ENCODE data around the gene PRLR.

Gene PRLR

GRCh38 chr5:35067985-35068384, 162.3 kb downstream of the PRLR start:
- H3K56ac ChIP-seq (ENCODE audit: low read length), result no peak overlapping the region
- no peak overlapping the region for H2BK5ac ChIP-seq (ENCODE audit: low read length)
- no peak overlapping the region for H3K18ac ChIP-seq (ENCODE audit: low read length)
- no peak for DNase-seq
- no peak overlapping the region for H3K4me3 ChIP-seq (ENCODE audit: low read length)
- H3K36me3 ChIP-seq (ENCODE audit: control insufficient read depth, insufficient read depth, low read length), result no peaks in the 10 kb centered on the region
- no CpG with 5 or more reads among the region's 2 CpGs for WGBS (ENCODE audit: extremely low coverage, insufficient coverage, low lambda C conversion rate)
- H3K4ac ChIP-seq (ENCODE audit: low read depth, low read length), result no peak overlapping the region
- no peak overlapping the region for H2BK120ac ChIP-seq (ENCODE audit: low read depth, low read length)
- H3K27ac ChIP-seq (ENCODE audit: low read depth, low read length), result no peak overlapping the region
- no peak overlapping the region for H4K8ac ChIP-seq (ENCODE audit: low read depth, low read length)
- no peaks in the 10 kb centered on the region for H3K27me3 ChIP-seq (ENCODE audit: insufficient read depth, low read length, poor library complexity)
- H3K23ac ChIP-seq (ENCODE audit: low read length), result no peak overlapping the region
- no peak overlapping the region for H2AK5ac ChIP-seq (ENCODE audit: low read length)
- H3K79me2 ChIP-seq (ENCODE audit: control insufficient read depth, insufficient read depth, low read length), result no peaks in the 10 kb centered on the region
- no peak overlapping the region for H3K4me2 ChIP-seq (ENCODE audit: low read length)
- no peak overlapping the region for H3K9ac ChIP-seq (ENCODE audit: low read length)
- no peaks in the 10 kb centered on the region for H3K4me1 ChIP-seq (ENCODE audit: control insufficient read depth, low read depth, low read length)
- no peak overlapping the region for H2BK15ac ChIP-seq (replicated peaks; ENCODE audit: low read depth)
- no peaks in the 10 kb centered on the region for H3K79me1 ChIP-seq (ENCODE audit: low read length)
- no peak overlapping the region for H4K5ac ChIP-seq (ENCODE audit: low read length)

- DNase-seq, result no peak
- Histone ChIP-seq H3K18ac (ENCODE audit: low read length) (no peak overlapping the region), H2AK5ac (ENCODE audit: low read length) (no peak overlapping the region)
Measured at GRCh38 chr5:35066260-35066795, 164.0 kb downstream of the PRLR start.

GRCh38 chr5:35063414-35063813, 166.9 kb downstream of the PRLR start:
- Histone ChIP-seq H2AK5ac (ENCODE audit: low read length) (no peak overlapping the region), H2BK15ac (replicated peaks; ENCODE audit: low read depth) (no peak overlapping the region), H4K5ac (ENCODE audit: low read length) (no peak overlapping the region), H3K56ac (ENCODE audit: low read length) (no peak overlapping the region), H3K27me3 (ENCODE audit: insufficient read depth, low read length, poor library complexity) (no peaks in the 10 kb centered on the region), H3K79me1 (ENCODE audit: low read length) (no peaks in the 10 kb centered on the region), H3K79me2 (ENCODE audit: control insufficient read depth, insufficient read depth, low read length) (no peaks in the 10 kb centered on the region), H3K23ac (ENCODE audit: low read length) (no peak overlapping the region), H3K4me2 (ENCODE audit: low read length) (no peak overlapping the region), H3K4me3 (ENCODE audit: low read length) (no peak overlapping the region), H4K8ac (ENCODE audit: low read depth, low read length) (no peak overlapping the region), H3K27ac (ENCODE audit: low read depth, low read length) (no peak overlapping the region), H3K4me1 (ENCODE audit: control insufficient read depth, low read depth, low read length) (no peaks in the 10 kb centered on the region), H3K4ac (ENCODE audit: low read depth, low read length) (no peak overlapping the region), H3K18ac (ENCODE audit: low read length) (no peak overlapping the region), H3K9ac (ENCODE audit: low read length) (no peak overlapping the region), H2BK120ac (ENCODE audit: low read depth, low read length) (no peak overlapping the region), H2BK5ac (ENCODE audit: low read length) (no peak overlapping the region), H3K36me3 (ENCODE audit: control insufficient read depth, insufficient read depth, low read length) (no peaks in the 10 kb centered on the region)
- DNase-seq, result no peak
- WGBS (ENCODE audit: extremely low coverage, insufficient coverage, low lambda C conversion rate), result no CpG with 5 or more reads among the region's 4 CpGs

More at GRCh38 chr5:35066260-35066795, 164.0 kb downstream of the PRLR start:
- H3K27me3 ChIP-seq (ENCODE audit: insufficient read depth, low read length, poor library complexity), result no peaks in the 10 kb centered on the region
- H3K27ac ChIP-seq (ENCODE audit: low read depth, low read length), result no peak overlapping the region
- H4K8ac ChIP-seq (ENCODE audit: low read depth, low read length), result no peak overlapping the region
- H3K36me3 ChIP-seq (ENCODE audit: control insufficient read depth, insufficient read depth, low read length), result no peaks in the 10 kb centered on the region
- H3K79me1 ChIP-seq (ENCODE audit: low read length), result no peaks in the 10 kb centered on the region
- no peak overlapping the region for H4K5ac ChIP-seq (ENCODE audit: low read length)
- no peaks in the 10 kb centered on the region for H3K4me1 ChIP-seq (ENCODE audit: control insufficient read depth, low read depth, low read length)
- no peak overlapping the region for H2BK15ac ChIP-seq (replicated peaks; ENCODE audit: low read depth)
- 95% methylated on average over 1 of the region's 5 CpGs for WGBS (ENCODE audit: extremely low coverage, insufficient coverage, low lambda C conversion rate)
- H3K4me3 ChIP-seq (ENCODE audit: low read length), result no peak overlapping the region
- no peak overlapping the region for H3K56ac ChIP-seq (ENCODE audit: low read length)
- H3K4me2 ChIP-seq (ENCODE audit: low read length), result no peak overlapping the region
- H2BK120ac ChIP-seq (ENCODE audit: low read depth, low read length), result no peak overlapping the region
- H2BK5ac ChIP-seq (ENCODE audit: low read length), result no peak overlapping the region
- H3K4ac ChIP-seq (ENCODE audit: low read depth, low read length), result no peak overlapping the region
- H3K23ac ChIP-seq (ENCODE audit: low read length), result no peak overlapping the region
- H3K79me2 ChIP-seq (ENCODE audit: control insufficient read depth, insufficient read depth, low read length), result no peaks in the 10 kb centered on the region
- no peak overlapping the region for H3K9ac ChIP-seq (ENCODE audit: low read length)

GRCh38 chr5:35061211-35061770, 169.0 kb downstream of the PRLR start:
- H3K79me2 ChIP-seq (ENCODE audit: control insufficient read depth, insufficient read depth, low read length), result no peaks in the 10 kb centered on the region
- H2BK5ac ChIP-seq (ENCODE audit: low read length), result no peak overlapping the region
- no peak overlapping the region for H3K4me3 ChIP-seq (ENCODE audit: low read length)
- H4K5ac ChIP-seq (ENCODE audit: low read length), result no peak overlapping the region
- H3K18ac ChIP-seq (ENCODE audit: low read length), result no peak overlapping the region
- H3K56ac ChIP-seq (ENCODE audit: low read length), result no peak overlapping the region
- WGBS (ENCODE audit: extremely low coverage, insufficient coverage, low lambda C conversion rate), result no CpG with 5 or more reads among the region's 2 CpGs
- no peaks in the 10 kb centered on the region for H3K27me3 ChIP-seq (ENCODE audit: insufficient read depth, low read length, poor library complexity)
- no peak overlapping the region for H2AK5ac ChIP-seq (ENCODE audit: low read length)
- no peaks in the 10 kb centered on the region for H3K79me1 ChIP-seq (ENCODE audit: low read length)
- no peak overlapping the region for H3K23ac ChIP-seq (ENCODE audit: low read length)
- no peak overlapping the region for H2BK15ac ChIP-seq (replicated peaks; ENCODE audit: low read depth)
- no peak overlapping the region for H3K4ac ChIP-seq (ENCODE audit: low read depth, low read length)
- H3K36me3 ChIP-seq (ENCODE audit: control insufficient read depth, insufficient read depth, low read length), result no peaks in the 10 kb centered on the region
- no peak for DNase-seq
- no peak overlapping the region for H3K4me2 ChIP-seq (ENCODE audit: low read length)
- H3K4me1 ChIP-seq (ENCODE audit: control insufficient read depth, low read depth, low read length), result no peaks in the 10 kb centered on the region
- H4K8ac ChIP-seq (ENCODE audit: low read depth, low read length), result no peak overlapping the region
- H3K27ac ChIP-seq (ENCODE audit: low read depth, low read length), result no peak overlapping the region
- no peak overlapping the region for H2BK120ac ChIP-seq (ENCODE audit: low read depth, low read length)
- no peak overlapping the region for H3K9ac ChIP-seq (ENCODE audit: low read length)

GRCh38 chr5:35060236-35060635, 170.1 kb downstream of the PRLR start:
- DNase-seq, result no peak
- no peak overlapping the region for H4K5ac ChIP-seq (ENCODE audit: low read length)
- no peak overlapping the region for H3K23ac ChIP-seq (ENCODE audit: low read length)
- H2BK15ac ChIP-seq (replicated peaks; ENCODE audit: low read depth), result no peak overlapping the region
- H3K4me2 ChIP-seq (ENCODE audit: low read length), result no peak overlapping the region
- H3K36me3 ChIP-seq (ENCODE audit: control insufficient read depth, insufficient read depth, low read length), result no peaks in the 10 kb centered on the region
- H3K4me3 ChIP-seq (ENCODE audit: low read length), result no peak overlapping the region
- no peak overlapping the region for H3K9ac ChIP-seq (ENCODE audit: low read length)
- H3K27me3 ChIP-seq (ENCODE audit: insufficient read depth, low read length, poor library complexity), result no peaks in the 10 kb centered on the region
- no peaks in the 10 kb centered on the region for H3K79me2 ChIP-seq (ENCODE audit: control insufficient read depth, insufficient read depth, low read length)
- no peak overlapping the region for H2BK120ac ChIP-seq (ENCODE audit: low read depth, low read length)
- H3K27ac ChIP-seq (ENCODE audit: low read depth, low read length), result no peak overlapping the region
- no CpG with 5 or more reads among the region's 2 CpGs for WGBS (ENCODE audit: extremely low coverage, insufficient coverage, low lambda C conversion rate)
- H3K79me1 ChIP-seq (ENCODE audit: low read length), result no peaks in the 10 kb centered on the region
- H2BK5ac ChIP-seq (ENCODE audit: low read length), result no peak overlapping the region
- no peak overlapping the region for H2AK5ac ChIP-seq (ENCODE audit: low read length)
- no peak overlapping the region for H3K4ac ChIP-seq (ENCODE audit: low read depth, low read length)
- no peak overlapping the region for H4K8ac ChIP-seq (ENCODE audit: low read depth, low read length)
- H3K4me1 ChIP-seq (ENCODE audit: control insufficient read depth, low read depth, low read length), result peaks cover 2% of the 10 kb centered on the region
- H3K56ac ChIP-seq (ENCODE audit: low read length), result no peak overlapping the region
- no peak overlapping the region for H3K18ac ChIP-seq (ENCODE audit: low read length)

- no peak overlapping the region for H3K27ac ChIP-seq (ENCODE audit: low read depth, low read length)
- H3K4me1 ChIP-seq (ENCODE audit: control insufficient read depth, low read depth, low read length), result peaks cover 2% of the 10 kb centered on the region
- H3K4ac ChIP-seq (ENCODE audit: low read depth, low read length), result no peak overlapping the region
- no peak overlapping the region for H2BK120ac ChIP-seq (ENCODE audit: low read depth, low read length)
- H3K4me2 ChIP-seq (ENCODE audit: low read length), result no peak overlapping the region
- no peak overlapping the region for H2BK5ac ChIP-seq (ENCODE audit: low read length)
- no peak overlapping the region for H2BK15ac ChIP-seq (replicated peaks; ENCODE audit: low read depth)
- H3K27me3 ChIP-seq (ENCODE audit: insufficient read depth, low read length, poor library complexity), result no peaks in the 10 kb centered on the region
- H4K5ac ChIP-seq (ENCODE audit: low read length), result no peak overlapping the region
- H3K79me2 ChIP-seq (ENCODE audit: control insufficient read depth, insufficient read depth, low read length), result no peaks in the 10 kb centered on the region
- H4K8ac ChIP-seq (ENCODE audit: low read depth, low read length), result no peak overlapping the region
- no peak for DNase-seq
- no peak overlapping the region for H3K9ac ChIP-seq (ENCODE audit: low read length)
- no peak overlapping the region for H3K56ac ChIP-seq (ENCODE audit: low read length)
- no peak overlapping the region for H3K18ac ChIP-seq (ENCODE audit: low read length)
- no peak overlapping the region for H2AK5ac ChIP-seq (ENCODE audit: low read length)
- H3K4me3 ChIP-seq (ENCODE audit: low read length), result no peak overlapping the region
- H3K79me1 ChIP-seq (ENCODE audit: low read length), result no peaks in the 10 kb centered on the region
- no peak overlapping the region for H3K23ac ChIP-seq (ENCODE audit: low read length)
- no peaks in the 10 kb centered on the region for H3K36me3 ChIP-seq (ENCODE audit: control insufficient read depth, insufficient read depth, low read length)
Measured at GRCh38 chr5:35059251-35059650, 171.0 kb downstream of the PRLR start.

Data from mesendoderm (in vitro differentiated cells).